GM12801 (cell line): ENCODE measurements around the gene MCAT.

Experiments used
- TF ChIP-seq, protein P1 (sequence below): IDR thresholded peaks from one replicate; pipeline ENCODE4 v1.5.1; 2011; ENCODE audit warnings: control low read depth; ENCODE audit not compliant: insufficient read length; ENCODE audit errors: extremely low read depth

The MCAT gene

DNA sequence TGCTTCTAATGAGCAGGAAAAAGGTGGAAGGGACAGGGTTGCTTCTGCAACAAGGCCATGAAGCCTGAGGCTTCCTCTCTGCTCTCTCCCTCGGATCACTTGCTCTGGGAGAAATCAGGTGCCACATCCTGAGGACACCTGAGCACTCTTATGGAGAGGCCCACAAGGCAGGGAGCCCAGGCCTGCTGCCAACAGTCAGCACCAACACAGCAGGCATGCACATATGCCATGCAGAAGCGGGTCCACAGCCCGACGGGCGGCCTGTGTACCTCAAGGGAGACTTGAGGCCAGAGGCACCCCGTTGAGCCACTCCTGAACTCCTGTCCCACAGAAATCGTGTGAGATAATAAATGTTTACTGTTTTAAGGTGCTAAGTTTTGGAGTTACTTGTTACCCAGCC is 34.3 kb upstream of the MCAT start:
- TF ChIP-seq, protein P1, sequence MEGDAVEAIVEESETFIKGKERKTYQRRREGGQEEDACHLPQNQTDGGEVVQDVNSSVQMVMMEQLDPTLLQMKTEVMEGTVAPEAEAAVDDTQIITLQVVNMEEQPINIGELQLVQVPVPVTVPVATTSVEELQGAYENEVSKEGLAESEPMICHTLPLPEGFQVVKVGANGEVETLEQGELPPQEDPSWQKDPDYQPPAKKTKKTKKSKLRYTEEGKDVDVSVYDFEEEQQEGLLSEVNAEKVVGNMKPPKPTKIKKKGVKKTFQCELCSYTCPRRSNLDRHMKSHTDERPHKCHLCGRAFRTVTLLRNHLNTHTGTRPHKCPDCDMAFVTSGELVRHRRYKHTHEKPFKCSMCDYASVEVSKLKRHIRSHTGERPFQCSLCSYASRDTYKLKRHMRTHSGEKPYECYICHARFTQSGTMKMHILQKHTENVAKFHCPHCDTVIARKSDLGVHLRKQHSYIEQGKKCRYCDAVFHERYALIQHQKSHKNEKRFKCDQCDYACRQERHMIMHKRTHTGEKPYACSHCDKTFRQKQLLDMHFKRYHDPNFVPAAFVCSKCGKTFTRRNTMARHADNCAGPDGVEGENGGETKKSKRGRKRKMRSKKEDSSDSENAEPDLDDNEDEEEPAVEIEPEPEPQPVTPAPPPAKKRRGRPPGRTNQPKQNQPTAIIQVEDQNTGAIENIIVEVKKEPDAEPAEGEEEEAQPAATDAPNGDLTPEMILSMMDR: no peak

DNA sequence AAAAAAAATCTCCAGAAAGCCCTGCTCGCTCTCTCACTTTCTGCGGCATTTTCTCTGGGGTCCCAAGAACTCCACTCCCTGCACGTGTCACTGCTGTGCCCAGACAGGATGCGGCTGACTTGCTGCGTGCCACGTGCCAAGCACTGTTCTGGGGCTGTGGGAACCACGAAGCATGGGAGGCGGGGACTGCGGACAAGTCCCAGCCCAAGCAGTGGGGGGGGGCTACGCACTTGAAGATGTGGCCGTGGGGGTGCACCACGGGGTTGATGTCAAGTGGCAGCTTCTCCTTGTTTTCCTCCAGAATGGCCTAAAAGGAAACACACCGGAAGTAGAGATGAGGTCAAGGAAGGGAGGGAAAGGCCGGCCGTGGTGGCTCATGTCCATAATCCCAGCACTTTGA is 32.9 kb upstream of the MCAT start:
- TF ChIP-seq, protein P1: no peak

DNA sequence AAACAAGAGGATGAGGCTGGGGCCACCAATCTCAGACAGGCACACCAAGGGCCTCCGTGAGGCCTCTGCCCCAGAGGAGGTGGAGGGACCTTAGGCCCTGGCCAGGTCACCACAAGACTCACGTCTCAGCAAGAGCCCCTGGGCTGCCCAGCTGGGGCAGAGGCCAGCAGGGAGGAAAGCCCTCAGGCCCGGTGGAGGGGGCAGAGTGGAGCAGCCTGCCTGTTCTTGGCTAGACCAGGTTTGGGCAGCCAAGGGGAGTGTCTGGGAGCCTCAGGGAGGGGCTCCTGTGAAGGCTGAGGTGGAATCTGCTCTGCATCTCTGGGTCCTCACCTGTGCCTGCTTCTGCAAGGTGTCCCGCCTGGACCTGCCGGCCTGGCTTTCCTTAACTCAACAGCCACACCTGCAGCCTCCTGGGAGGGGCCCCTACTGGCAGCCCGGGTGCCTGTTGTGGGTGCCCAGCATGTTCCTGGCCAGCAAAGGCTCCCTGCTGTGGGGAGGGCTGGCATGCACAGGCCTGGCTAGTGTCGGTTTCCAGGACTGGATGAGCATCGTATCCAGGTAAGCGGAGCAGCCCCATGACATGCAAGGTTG is 31.8 kb upstream of the MCAT start:
- TF ChIP-seq, protein P1: no peak

DNA sequence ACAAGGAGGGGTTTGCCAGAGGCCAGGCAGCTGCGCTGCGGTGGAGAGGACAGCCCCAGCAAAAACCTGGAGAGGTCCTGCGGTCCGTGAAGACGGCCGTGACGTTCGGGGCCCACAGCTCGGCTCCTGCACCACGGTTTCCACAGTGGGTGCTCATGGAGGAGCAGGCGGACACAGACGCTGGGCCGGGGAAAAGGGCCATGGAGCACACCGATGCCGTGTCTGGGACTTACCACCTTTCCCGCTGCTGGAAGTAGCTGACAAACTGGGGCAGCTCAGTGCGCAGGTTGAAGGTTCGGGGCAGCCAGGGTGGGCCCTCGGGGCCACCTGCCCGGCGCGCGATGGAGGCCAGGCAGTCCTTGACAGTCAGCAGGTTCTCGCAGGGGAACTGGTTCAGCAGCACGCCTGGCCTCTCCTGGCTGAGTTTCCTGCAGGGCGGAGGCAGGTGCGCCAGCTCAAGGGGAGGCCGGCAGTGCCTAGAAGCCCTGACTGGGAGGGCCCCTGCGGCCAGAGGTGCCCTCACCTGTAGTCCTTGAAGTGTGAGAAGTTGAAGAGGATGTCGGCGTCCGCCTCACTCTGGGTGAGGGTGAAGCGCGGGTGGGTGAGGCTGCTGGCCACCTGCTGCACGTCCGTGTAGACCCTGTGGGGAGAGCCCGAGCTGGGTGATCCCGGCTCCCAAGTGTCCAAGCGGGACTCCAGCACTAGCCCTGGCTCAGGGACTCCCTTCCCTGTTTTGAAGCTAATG is 30.9 kb upstream of the MCAT start:
- TF ChIP-seq, protein P1: no peak

DNA sequence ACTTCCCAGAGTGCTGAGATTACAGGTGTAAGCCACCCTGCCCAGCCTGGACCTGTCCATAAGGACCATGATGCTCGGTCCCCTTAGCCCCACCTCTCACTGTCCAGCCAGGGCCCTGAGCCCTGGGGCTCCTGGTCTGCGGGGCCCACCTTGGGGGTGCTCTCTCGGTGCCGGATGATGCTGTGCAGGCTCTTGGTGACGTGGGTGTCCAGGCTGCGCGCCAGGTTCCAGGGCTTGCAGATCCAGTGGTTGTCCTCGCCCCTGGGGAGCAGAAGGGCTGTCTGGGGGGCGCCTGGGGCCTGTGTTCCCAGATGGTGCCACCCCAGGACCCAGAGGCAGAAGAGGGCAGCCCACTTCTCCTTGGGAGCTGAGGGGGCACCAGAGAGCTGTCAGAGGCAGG is 30.4 kb upstream of the MCAT start:
- TF ChIP-seq, protein P1: no peak

DNA sequence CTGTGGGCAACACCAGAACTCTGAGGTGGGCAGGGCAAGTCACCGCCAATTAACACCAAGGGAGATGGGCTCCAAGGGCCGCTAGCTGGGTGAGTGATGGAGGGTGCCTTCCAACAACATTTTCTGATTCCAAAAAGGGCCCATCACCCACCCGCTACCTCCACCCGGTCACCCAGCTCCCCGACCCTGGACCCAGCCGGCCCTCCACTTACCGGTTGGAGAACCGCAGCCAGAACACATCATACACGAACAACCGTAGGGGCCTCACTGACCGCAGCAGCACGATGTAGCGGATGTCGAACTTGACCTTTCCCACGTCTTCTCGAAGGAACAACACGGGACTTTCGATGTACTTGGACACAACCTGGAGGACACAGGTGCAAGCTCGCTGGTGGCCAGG is 29.0 kb upstream of the MCAT start:
- TF ChIP-seq, protein P1: no peak

DNA sequence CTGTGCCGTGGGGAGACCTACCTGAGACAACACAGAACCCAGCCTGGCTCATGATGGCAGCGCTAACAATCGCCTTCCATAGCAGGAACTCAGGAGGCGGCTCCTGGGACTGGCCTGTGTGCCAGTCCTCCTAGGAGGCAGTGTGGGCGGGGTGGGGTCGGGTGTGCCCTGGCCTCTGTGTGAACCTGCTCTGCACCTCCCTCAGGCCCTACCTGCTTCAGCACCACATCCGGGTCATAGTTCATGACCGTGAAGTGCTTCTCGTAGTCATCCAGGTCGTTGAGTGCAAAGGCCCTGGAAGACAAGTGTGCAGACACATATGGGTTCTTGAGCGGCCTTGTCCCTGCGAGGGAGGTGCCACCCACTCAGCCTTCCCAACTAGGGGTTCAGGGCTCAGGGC is 28.4 kb upstream of the MCAT start:
- TF ChIP-seq, protein P1: no peak
